A673 (cell line): ENCODE measurements around the gene ISCA2. TPM values are rescaled to one million over a fixed set of nuclear protein-coding genes. Genes with fewer than 3 reads are reported as not detected.

Experiments
- BruUV-seq: library from RNA; stranded (reverse); fragments of 400-500 nt; replicated peaks from 2 replicates; lab custom pipeline; 2021; lab: Mats Ljungman, UMichigan
- CTCF ChIA-PET: fragments of 300-600 bp; sonication (Branson Sonifier 250); formaldehyde crosslinking; loops from one replicate; lab custom pipeline; 2022; ENCODE audit warnings: antibody characterized with exemption; lab: Charles Lee
- POLR2A ChIA-PET: fragments of 300-600 bp; sonication (Branson Sonifier 250); formaldehyde crosslinking; loops from one replicate; lab custom pipeline; 2022; ENCODE audit warnings: antibody characterized with exemption; ENCODE audit not compliant: low non-redundant PET; lab: Charles Lee
- DNase-seq: peaks from one replicate; pipeline ENCODE4 v3.0.0-alpha.2; 2015; ENCODE audit warnings: low spot score
- H3K27ac ChIP-seq: fragments of 200-600 bp; sonication (generic); 2 replicates; pipeline ENCODE4 v1.5.1; 2016; ENCODE audit warnings: mixed run types, low read depth, mild to moderate bottlenecking, mixed read lengths, antibody characterized with exemption, low read length; ENCODE audit not compliant: poor library complexity, severe bottlenecking
- H3K27me3 ChIP-seq: fragments of 200-600 bp; sonication (generic); replicated peaks from 2 replicates; pipeline ENCODE4 v1.6.1; 2017; ENCODE audit warnings: mixed run types, low read depth, mild to moderate bottlenecking, mixed read lengths, antibody characterized with exemption, low read length; ENCODE audit not compliant: insufficient read depth, poor library complexity
- H3K36me3 ChIP-seq: fragments of 200-600 bp; sonication (generic); 2 replicates; pipeline ENCODE4 v1.6.1; 2016; ENCODE audit warnings: mixed run types, mild to moderate bottlenecking, mixed read lengths, antibody characterized with exemption, low read length; ENCODE audit not compliant: insufficient read depth, poor library complexity, severe bottlenecking
- H3K4me1 ChIP-seq: fragments of 200-600 bp; sonication (generic); 2 replicates; pipeline ENCODE4 v1.6.1; 2017; ENCODE audit warnings: mixed run types, mild to moderate bottlenecking, mixed read lengths, antibody characterized with exemption, low read length; ENCODE audit not compliant: insufficient read depth, poor library complexity, severe bottlenecking
- H3K4me3 ChIP-seq: fragments of 200-600 bp; sonication (generic); 2 replicates; pipeline ENCODE4 v1.5.1; 2016; ENCODE audit warnings: low read depth, mixed run types, mild to moderate bottlenecking, mixed read lengths, low read length; ENCODE audit not compliant: poor library complexity, severe bottlenecking
- H3K9me3 ChIP-seq: fragments of 200-600 bp; sonication (generic); 2 replicates; pipeline ENCODE4 v1.6.1; 2016; ENCODE audit warnings: mixed run types, low read depth, mild to moderate bottlenecking, mixed read lengths, antibody characterized with exemption, low read length; ENCODE audit not compliant: poor library complexity, severe bottlenecking
- CTCF ChIP-seq: fragments of 300-800, 200-600 bp; sonication (generic); conservative IDR thresholded peaks from 2 replicates; pipeline ENCODE4 v1.5.1; 2017; ENCODE audit warnings: low read depth, mild to moderate bottlenecking, antibody characterized with exemption, low read length, moderate library complexity, mixed read lengths
- EZH2 ChIP-seq: fragments of 200-600 bp; sonication (generic); IDR thresholded peaks from 2 replicates; pipeline ENCODE4 v1.6.1; 2017; ENCODE audit warnings: borderline replicate concordance, low read depth, mild to moderate bottlenecking, mixed read lengths, antibody characterized with exemption, low read length; ENCODE audit not compliant: poor library complexity, severe bottlenecking
- intact Hi-C: fragments of 100-400 bp; cut with micrococcal nuclease; formaldehyde crosslinking; loops from one replicate; pipeline ENCODE4 v1.10.0; 2022; ENCODE audit not compliant: unreplicated experiment
- total RNA-seq: library from RNA; stranded (reverse); gene quantifications from 2 replicates; pipeline ENCODE4 v1.2.3, GENCODE V29; 2021

The ISCA2 gene
- total RNA-seq, 1 experiment from 2014 or later, result 25.5 TPM

- peaks cover 5% of the 10 kb centered on the region for H3K27me3 ChIP-seq
- no peak overlapping the region for H3K27ac ChIP-seq
- no peaks in the 10 kb centered on the region for H3K9me3 ChIP-seq
- H3K4me1 ChIP-seq, result no peaks in the 10 kb centered on the region
- no peak for DNase-seq
- BruUV-seq, result no TSS peak
- CTCF ChIA-PET, result no interaction called here
- TF ChIP-seq EZH2, result no peak
- no peak for TF ChIP-seq CTCF
- H3K36me3 ChIP-seq, result no peaks in the 10 kb centered on the region
- intact Hi-C loops, result no loop called here
- POLR2A ChIA-PET, result no interaction called here
- no peak overlapping the region for H3K4me3 ChIP-seq
These were observed 28.8 kb upstream of the ISCA2 start for GRCh38 chr14:74464785-74465184.

GRCh38 chr14:74465335-74465734 is 28.2 kb upstream of the ISCA2 start:
- Histone ChIP-seq H3K4me1 (no peaks in the 10 kb centered on the region), H3K27ac (no peak overlapping the region), H3K27me3 (peaks cover 5% of the 10 kb centered on the region), H3K36me3 (no peaks in the 10 kb centered on the region), H3K9me3 (no peaks in the 10 kb centered on the region), H3K4me3 (no peak overlapping the region)
- POLR2A ChIA-PET, result no interaction called here
- CTCF ChIA-PET, result no interaction called here
- TF ChIP-seq EZH2, result no peak
- no peak for TF ChIP-seq CTCF
- DNase-seq, result no peak
- BruUV-seq, result no TSS peak
- intact Hi-C loops, result no loop called here

- TF ChIP-seq EZH2 (no peak), CTCF (no peak)
- no TSS peak for BruUV-seq
- intact Hi-C loops, result no loop called here
- Histone ChIP-seq H3K4me3 (no peak overlapping the region), H3K27ac (no peak overlapping the region), H3K9me3 (no peaks in the 10 kb centered on the region), H3K36me3 (no peaks in the 10 kb centered on the region), H3K27me3 (peaks cover 5% of the 10 kb centered on the region), H3K4me1 (no peaks in the 10 kb centered on the region)
- DNase-seq, result no peak
- ChIA-PET POLR2A (no interaction called here), CTCF (no interaction called here)
These were observed 25.1 kb upstream of the ISCA2 start for GRCh38 chr14:74468513-74468912.
